ENCODE results near the gene RSPO4.
"Not testable (repeated sequence)": the region's sequence is repeated elsewhere in the genome, so short reads cannot be mapped to it uniquely, and the experiment has no call there.

RSPO4 gene

GRCh38 chr20:1001911-1002681 lies at the start of gene RSPO4:
Gene RSPO4, minus strand, starts transcription at chr20:1002311. Its CDS starts 147 bp downstream, at chr20:1002164.
- no peak for DNase-seq

GRCh38 chr20:1050440-1050839 lies 48.3 kb upstream of the RSPO4 start:
- no peak for DNase-seq

- DNase-seq: no peak
Observed at GRCh38 chr20:1045860-1046418, 43.8 kb upstream of the RSPO4 start.

GRCh38 chr20:1041845-1042390 lies 39.8 kb upstream of the RSPO4 start:
- no peak for DNase-seq

GRCh38 chr20:1038205-1038604 lies 36.1 kb upstream of the RSPO4 start:
- no peak for DNase-seq

GRCh38 chr20:1037039-1037438 lies 34.9 kb upstream of the RSPO4 start:
- no peak for DNase-seq

GRCh38 chr20:1035466-1035865 lies 33.4 kb upstream of the RSPO4 start:
- no peak for DNase-seq

- no peak for DNase-seq
Observed at GRCh38 chr20:1034415-1034789, 32.3 kb upstream of the RSPO4 start.

- DNase-seq: peak in 1 of 14 donors; percentile 0
Observed at GRCh38 chr20:1033751-1034414, 31.8 kb upstream of the RSPO4 start.

GRCh38 chr20:1029980-1030379 lies 27.9 kb upstream of the RSPO4 start:
- no peak for DNase-seq

GRCh38 chr20:1026214-1026613 lies 24.1 kb upstream of the RSPO4 start:
- DNase-seq: not testable (repeated sequence)

GRCh38 chr20:1022871-1023270 lies 20.8 kb upstream of the RSPO4 start:
- DNase-seq: no peak

GRCh38 chr20:1020614-1021013 lies 18.5 kb upstream of the RSPO4 start:
- DNase-seq: no peak

- no peak for DNase-seq
Observed at GRCh38 chr20:1019344-1019743, 17.2 kb upstream of the RSPO4 start.

- DNase-seq: no peak
Observed at GRCh38 chr20:1017677-1018076, 15.6 kb upstream of the RSPO4 start.

GRCh38 chr20:1015181-1015580 lies 13.1 kb upstream of the RSPO4 start:
- no peak for DNase-seq

GRCh38 chr20:1014471-1014870 lies 12.4 kb upstream of the RSPO4 start:
- no peak for DNase-seq

- no peak for DNase-seq
Observed at GRCh38 chr20:1013566-1014340, 11.6 kb upstream of the RSPO4 start.

- no peak for DNase-seq
Observed at GRCh38 chr20:1012359-1013168, 10.5 kb upstream of the RSPO4 start.

GRCh38 chr20:1010659-1011058 lies 8.5 kb upstream of the RSPO4 start:
- DNase-seq: no peak

- no peak for DNase-seq
Observed at GRCh38 chr20:1005452-1006027, 3.4 kb upstream of the RSPO4 start.

All from C1 segment of cervical spinal cord (tissue), 14 donors.